SK-N-SH treated with all-trans-retinoic acid at 6 μM for 48 hours (cell line): Measurements from ENCODE around the gene BTBD17.

Experiments used
- ATAC-seq: fragments of 200-7000 bp; cut with Tn5 transposase; 3 replicates; pipeline ENCODE4 v1.9.1; 2020; ENCODE audit warnings: mild to moderate bottlenecking, moderate library complexity
- ARNTL ChIP-seq: fragments of 450-650 bp; formaldehyde crosslinking; IDR thresholded peaks from 2 replicates; pipeline ENCODE4 v1.5.0; 2020; ENCODE audit warnings: low read depth, mild to moderate bottlenecking, moderate library complexity, borderline replicate concordance
- BACH2 ChIP-seq: fragments of 250-450 bp; sonication (Bioruptor Pico); IDR thresholded peaks from 2 replicates; pipeline ENCODE4 v1.9.0; 2021; ENCODE audit warnings: mild to moderate bottlenecking, borderline replicate concordance
- CREB5 ChIP-seq: fragments of 250-450 bp; sonication (Bioruptor Pico); IDR thresholded peaks from 2 replicates; pipeline ENCODE4 v1.5.1; 2020; ENCODE audit warnings: low read depth, mild to moderate bottlenecking, moderate library complexity
- CSDC2 ChIP-seq: fragments of 250-450 bp; sonication (Bioruptor Pico); IDR thresholded peaks from 2 replicates; pipeline ENCODE4 v1.5.0; 2020; ENCODE audit warnings: mild to moderate bottlenecking, moderate library complexity
- ESRRG ChIP-seq: fragments of 250-450 bp; sonication (Bioruptor Pico); IDR thresholded peaks from 2 replicates; pipeline ENCODE4 v1.6.1; 2021; ENCODE audit warnings: mild to moderate bottlenecking
- GLIS3 ChIP-seq: fragments of 250-450 bp; sonication (Bioruptor Pico); IDR thresholded peaks from 2 replicates; pipeline ENCODE4 v1.5.0; 2020; ENCODE audit warnings: mild to moderate bottlenecking, moderate library complexity
- ISL1 ChIP-seq: fragments of 250-450 bp; sonication (Bioruptor Pico); IDR thresholded peaks from 2 replicates; pipeline ENCODE4 v2.1.2; 2022; ENCODE audit warnings: mild to moderate bottlenecking, moderate library complexity
- OSR1 ChIP-seq: fragments of 250-450 bp; sonication (Bioruptor Pico); IDR thresholded peaks from 2 replicates; pipeline ENCODE4 v1.8.0; 2022; ENCODE audit warnings: moderate library complexity, mild to moderate bottlenecking, inconsistent platforms
- PATZ1 ChIP-seq: fragments of 250-450 bp; sonication (Bioruptor Pico); IDR thresholded peaks from 2 replicates; pipeline ENCODE4 v1.8.0; 2020; ENCODE audit warnings: mild to moderate bottlenecking, moderate library complexity, borderline replicate concordance
- POU6F1 ChIP-seq: fragments of 250-450 bp; sonication (Bioruptor Pico); IDR thresholded peaks from 2 replicates; pipeline ENCODE4 v1.8.0; 2021; ENCODE audit warnings: low read depth, mild to moderate bottlenecking, moderate library complexity, borderline replicate concordance
- PPARA ChIP-seq: fragments of 250-450 bp; sonication (Bioruptor Pico); IDR thresholded peaks from 2 replicates; pipeline ENCODE4 v1.5.0; 2020; ENCODE audit warnings: mild to moderate bottlenecking, borderline replicate concordance
- RARB ChIP-seq: fragments of 250-450 bp; sonication (Bioruptor Pico); IDR thresholded peaks from 2 replicates; pipeline ENCODE4 v1.8.0; 2021; ENCODE audit warnings: mild to moderate bottlenecking, moderate library complexity
- SNAI2 ChIP-seq: fragments of 250-450 bp; sonication (Bioruptor Pico); IDR thresholded peaks from 2 replicates; pipeline ENCODE4 v1.5.0; 2020; ENCODE audit warnings: mild to moderate bottlenecking, moderate library complexity
- TCF4 ChIP-seq: fragments of 250-450 bp; sonication (Bioruptor Pico); IDR thresholded peaks from 2 replicates; pipeline ENCODE4 v1.8.0; 2021; ENCODE audit warnings: mild to moderate bottlenecking, moderate library complexity, borderline replicate concordance
- ZFP3 ChIP-seq: fragments of 250-450 bp; sonication (Bioruptor Pico); IDR thresholded peaks from 2 replicates; pipeline ENCODE4 v1.5.0; 2020; ENCODE audit warnings: mild to moderate bottlenecking, moderate library complexity
- ZFP30 ChIP-seq: fragments of 450-650 bp; formaldehyde crosslinking; IDR thresholded peaks from 2 replicates; pipeline ENCODE4 v1.5.0; 2022; ENCODE audit warnings: mild to moderate bottlenecking, moderate library complexity
- ZNF565 ChIP-seq: fragments of 450-650 bp; formaldehyde crosslinking; conservative IDR thresholded peaks from 2 replicates; pipeline ENCODE4 v1.5.0; 2020; ENCODE audit warnings: low read depth, mild to moderate bottlenecking, moderate library complexity
- ZNF70 ChIP-seq: fragments of 450-650 bp; formaldehyde crosslinking; IDR thresholded peaks from 2 replicates; pipeline ENCODE4 v1.5.0; 2020; ENCODE audit warnings: mild to moderate bottlenecking, moderate library complexity
- ZNF8 ChIP-seq: fragments of 450-650 bp; formaldehyde crosslinking; IDR thresholded peaks from 2 replicates; pipeline ENCODE4 v1.5.0; 2020; ENCODE audit warnings: mild to moderate bottlenecking, moderate library complexity

BTBD17 gene

DNA sequence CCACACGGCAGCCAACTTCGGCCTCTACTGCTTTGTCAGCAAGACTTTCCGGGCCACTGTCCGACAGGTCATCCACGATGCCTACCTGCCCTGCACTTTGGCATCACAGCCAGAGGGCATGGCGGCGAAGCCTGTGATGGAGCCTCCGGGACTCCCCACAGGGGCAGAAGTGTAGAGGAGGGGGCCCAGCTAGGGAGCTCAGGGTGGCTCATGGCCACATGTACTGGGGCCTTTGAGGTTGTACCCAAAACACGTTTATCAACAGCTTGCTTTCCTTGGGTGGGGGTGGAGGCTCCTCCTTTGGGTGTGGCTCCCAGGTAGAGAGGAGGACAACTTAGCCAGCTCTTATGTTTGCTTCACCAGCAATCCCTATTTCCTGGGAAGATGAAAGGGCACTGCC, 10.8 kb upstream of the BTBD17 start:
- no peak for ATAC-seq

GRCh38 chr17:74371653-74372147, 10.0 kb upstream of the BTBD17 start:
- TF ChIP-seq ISL1 (CRISPR knock-in tag) (no peak), ZNF565 (CRISPR knock-in tag) (no peak), CREB5 (CRISPR knock-in tag) (no peak), TCF4 (CRISPR knock-in tag) (no peak), ZFP3 (no peak), ARNTL (CRISPR knock-in tag) (no peak), BACH2 (CRISPR knock-in tag) (no peak), PATZ1 (CRISPR knock-in tag) (no peak), ZFP30 (no peak), ZNF70 (CRISPR knock-in tag) (no peak)
- ATAC-seq: no peak

More for the DNA sequence above, 10.8 kb upstream of the BTBD17 start:
- TF ChIP-seq ZFP3: no peak
- no peak for TF ChIP-seq ZNF8 (CRISPR knock-in tag)
- TF ChIP-seq ISL1 (CRISPR knock-in tag): no peak
- TF ChIP-seq CSDC2 (CRISPR knock-in tag): no peak
- no peak for TF ChIP-seq SNAI2 (CRISPR knock-in tag)
- no peak for TF ChIP-seq ZNF565 (CRISPR knock-in tag)
- no peak for TF ChIP-seq PPARA (CRISPR knock-in tag)
- no peak for TF ChIP-seq GLIS3
- no peak for TF ChIP-seq POU6F1 (CRISPR knock-in tag)

- no peak for ATAC-seq
- no peak for TF ChIP-seq RARB (CRISPR knock-in tag)
Measured at GRCh38 chr17:74369665-74370490, 8.2 kb upstream of the BTBD17 start.

DNA sequence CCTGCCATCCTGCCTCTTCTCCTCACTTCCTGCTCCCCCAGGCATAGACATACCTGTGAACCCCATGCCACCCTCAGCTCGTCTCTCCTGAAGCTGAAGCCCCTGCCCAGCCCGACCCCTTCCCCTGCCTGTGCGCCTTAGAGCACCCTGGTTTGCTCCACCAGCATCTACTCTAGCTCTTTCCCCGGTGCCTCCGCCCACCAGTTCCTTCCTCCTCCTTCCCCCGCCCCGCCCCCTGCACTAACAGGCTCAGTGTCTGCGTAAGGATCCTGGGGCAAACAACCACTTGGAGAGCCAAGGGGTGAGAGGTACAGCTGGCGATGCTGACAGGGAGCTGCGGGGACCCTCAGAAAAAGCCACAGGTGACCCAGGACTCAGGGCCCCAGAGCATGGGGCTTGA, 7.6 kb upstream of the BTBD17 start:
- ATAC-seq: no peak
- no peak for TF ChIP-seq RARB (CRISPR knock-in tag)
- TF ChIP-seq SNAI2 (CRISPR knock-in tag): no peak
- no peak for TF ChIP-seq ARNTL (CRISPR knock-in tag)
- TF ChIP-seq ESRRG (CRISPR knock-in tag): no peak
- TF ChIP-seq BACH2 (CRISPR knock-in tag): no peak
- TF ChIP-seq POU6F1 (CRISPR knock-in tag): no peak
- no peak for TF ChIP-seq PPARA (CRISPR knock-in tag)
- no peak for TF ChIP-seq TCF4 (CRISPR knock-in tag)
- no peak for TF ChIP-seq OSR1 (CRISPR knock-in tag)
- no peak for TF ChIP-seq ISL1 (CRISPR knock-in tag)
- no peak for TF ChIP-seq ZFP30
